HTR-8/SVneo (cell line): ENCODE measurements around the gene HMGN2.

Experiments
- DNase-seq: peaks from one replicate; pipeline ENCODE4 v3.0.0; 2011; ENCODE audit warnings: low spot score, mixed read lengths; ENCODE audit not compliant: insufficient read length
- FAIRE-seq: peaks from 2 replicates; lab custom pipeline; 2011; peaks lifted over from hg19 to GRCh38; lab: Jason Lieb, UNC

Gene HMGN2

DNA sequence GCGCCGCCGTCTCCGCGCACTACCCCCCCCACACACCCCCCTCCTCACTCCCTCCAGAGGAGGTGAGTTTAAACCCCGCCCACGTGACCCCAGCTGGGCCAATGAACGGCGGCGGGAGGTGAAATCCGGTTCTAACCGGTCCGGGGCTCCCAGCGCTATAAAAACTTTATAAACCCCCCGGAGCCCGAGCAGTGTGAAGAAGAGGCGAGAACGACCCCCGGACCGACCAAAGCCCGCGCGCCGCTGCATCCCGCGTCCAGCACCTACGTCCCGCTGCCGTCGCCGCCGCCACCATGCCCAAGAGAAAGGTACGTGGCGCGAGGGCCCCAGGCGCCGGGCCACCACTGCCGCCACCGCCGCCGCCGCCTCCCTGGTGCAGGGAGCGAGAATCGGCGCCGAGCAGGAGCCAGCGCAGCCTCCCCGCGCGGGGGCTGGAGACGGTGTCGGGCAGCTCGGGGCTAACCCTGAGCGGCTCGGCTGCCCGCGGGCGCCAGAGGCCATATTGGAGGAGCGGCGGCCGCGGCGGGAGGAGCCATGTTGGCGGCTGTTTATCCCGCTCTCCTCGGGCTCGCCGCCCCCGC is at the start of gene HMGN2:
Gene HMGN2, plus strand, starts transcription at position 121 of the 581 bp plus-strand sequence. Its CDS starts 173 bp downstream, at position 294.
- no peak for FAIRE-seq

DNA sequence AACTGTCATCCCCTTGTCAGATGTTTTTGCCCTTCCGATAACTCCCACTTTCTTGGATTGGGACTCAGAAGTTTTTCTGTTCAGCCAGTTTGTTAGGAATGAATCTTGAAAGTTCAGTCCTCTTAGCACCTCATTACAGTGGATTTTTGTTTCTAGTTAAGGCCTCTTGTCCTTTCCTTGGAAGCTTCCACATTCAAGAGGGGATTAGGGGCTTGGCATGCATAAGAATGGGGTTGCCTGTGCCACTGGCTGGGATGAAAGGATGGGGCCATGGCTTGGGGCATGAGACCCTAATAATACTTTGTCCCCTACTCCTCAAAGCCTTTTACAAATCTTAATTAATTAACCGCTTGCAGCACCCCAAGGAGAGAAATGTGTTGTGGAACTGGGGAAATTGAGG is 42.5 kb upstream of the HMGN2 start:
- DNase-seq (no peak), FAIRE-seq (no peak)

More for the DNA sequence above, at the start of gene HMGN2:
- peak; percentile 80 for DNase-seq

DNA sequence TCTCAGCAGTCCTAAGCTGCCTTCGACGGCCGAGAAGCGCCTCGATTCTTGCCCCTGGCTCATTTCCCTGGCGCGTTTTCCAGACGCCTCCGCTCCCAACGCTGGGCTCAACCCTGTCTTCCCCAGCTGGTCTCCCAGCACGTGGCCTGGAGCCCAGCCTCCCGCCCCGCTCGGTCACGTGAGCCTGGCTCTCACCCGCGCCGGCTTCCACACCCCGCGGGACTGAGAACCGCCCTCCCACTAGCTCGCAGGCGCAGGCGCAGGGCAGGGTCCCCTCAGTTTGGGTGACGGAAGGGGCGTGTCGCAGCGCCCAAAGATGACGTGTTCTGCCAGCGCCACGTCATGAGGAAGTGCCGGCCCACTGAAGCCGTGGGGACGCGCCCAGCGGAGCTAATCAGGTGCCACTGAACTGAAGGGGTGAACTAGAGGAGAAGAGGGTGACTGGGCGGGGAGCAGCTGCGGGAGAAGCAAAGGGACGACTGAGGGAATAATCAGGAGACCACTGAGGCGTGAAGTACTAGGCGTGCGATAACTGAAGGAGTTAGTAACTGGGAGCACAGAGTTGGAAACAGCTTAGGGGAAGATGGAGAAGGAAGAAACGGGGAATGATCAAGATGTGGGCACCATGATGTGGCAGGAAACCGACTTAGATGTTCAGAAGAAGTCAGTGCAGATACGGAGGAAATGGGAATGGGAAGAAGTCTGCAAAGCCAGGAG is 40.1 kb upstream of the HMGN2 start, which contains the start of gene DHDDS:
Gene DHDDS, plus strand, starts transcription at position 343 of the 717 bp plus-strand sequence. CDS start 625 bp downstream, outside the sequence.
- DNase-seq (peak; percentile 94), FAIRE-seq (peak; percentile 95)

- FAIRE-seq (no peak), DNase-seq (no peak)
Measured at GRCh38 chr1:26432793-26433192, 39.4 kb upstream of the HMGN2 start.

DNA sequence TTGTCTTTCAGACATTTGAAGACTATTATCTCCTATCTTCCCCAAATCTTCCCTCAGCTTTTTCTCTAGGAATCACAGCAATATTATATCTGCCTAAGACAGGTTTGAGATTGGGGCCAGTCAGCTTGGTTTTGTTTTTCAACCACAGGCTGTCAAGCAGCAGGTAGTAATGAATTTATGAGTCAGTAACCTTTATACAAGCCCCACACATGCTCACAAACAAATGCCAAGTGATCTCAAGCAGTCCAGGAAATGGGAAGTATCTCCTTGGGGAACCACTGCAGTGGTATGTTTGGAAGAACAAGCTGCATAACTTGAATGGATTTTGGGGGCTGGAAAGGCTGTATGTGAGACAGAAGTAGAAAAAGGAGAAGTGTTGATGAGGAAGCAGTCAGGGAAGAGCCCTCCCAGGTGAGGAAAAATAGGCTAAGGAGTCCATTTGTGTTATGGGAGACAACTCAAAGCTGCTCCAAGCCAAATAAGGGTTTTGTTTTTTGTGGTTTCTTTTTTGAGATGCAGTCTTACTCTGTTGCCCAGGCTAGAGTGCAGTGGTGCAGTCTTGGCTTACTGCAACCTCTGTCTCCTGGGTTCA is 38.0 kb upstream of the HMGN2 start:
- FAIRE-seq (no peak), DNase-seq (no peak)

- no peak for FAIRE-seq
- no peak for DNase-seq
Measured at GRCh38 chr1:26438041-26438440, 34.2 kb upstream of the HMGN2 start.

- DNase-seq (no peak), FAIRE-seq (no peak)
Measured at GRCh38 chr1:26440259-26440658, 32.0 kb upstream of the HMGN2 start.

DNA sequence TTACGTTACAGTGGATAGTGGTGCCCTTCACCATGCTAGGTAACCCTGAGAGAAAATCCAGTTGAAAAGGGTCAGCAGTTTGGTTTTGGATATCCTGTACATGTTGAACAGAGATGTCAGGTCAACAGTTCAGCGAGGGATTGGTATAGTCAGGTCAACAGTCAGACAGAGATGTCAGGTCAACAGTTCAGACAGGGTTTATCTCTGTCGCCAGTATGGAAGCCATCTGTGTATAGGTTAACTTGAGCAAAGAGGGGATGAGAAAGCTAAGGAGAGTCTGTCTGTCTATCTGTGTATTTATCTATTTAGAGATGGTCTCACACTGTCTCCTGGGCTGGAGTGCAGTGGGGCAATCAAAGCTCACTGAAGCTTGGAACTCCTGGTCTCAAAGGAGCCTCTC is 22.4 kb upstream of the HMGN2 start:
- no peak for DNase-seq
- no peak for FAIRE-seq

DNA sequence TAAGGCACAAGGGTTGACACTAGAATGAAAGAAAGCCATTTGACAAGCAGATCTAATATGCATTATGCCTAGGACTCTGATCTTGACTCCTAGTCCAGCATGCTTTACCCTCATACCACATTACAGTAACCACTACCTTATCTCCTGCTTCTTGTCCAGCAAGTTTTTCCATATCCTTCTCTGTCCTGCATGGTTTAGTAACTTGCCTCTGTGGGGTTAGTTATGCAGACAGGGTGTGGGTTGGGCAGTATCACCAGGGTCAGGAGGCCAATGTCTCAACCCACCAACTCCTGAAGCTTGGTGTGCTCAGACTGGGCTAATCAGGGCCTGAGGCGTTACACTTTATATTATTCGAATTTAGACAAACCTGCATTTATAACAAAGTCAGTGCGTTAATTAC is 21.3 kb upstream of the HMGN2 start:
- DNase-seq: no peak
- no peak for FAIRE-seq

- no peak for DNase-seq
- FAIRE-seq: no peak
Measured at GRCh38 chr1:26452459-26453183, 19.6 kb upstream of the HMGN2 start.

DNA sequence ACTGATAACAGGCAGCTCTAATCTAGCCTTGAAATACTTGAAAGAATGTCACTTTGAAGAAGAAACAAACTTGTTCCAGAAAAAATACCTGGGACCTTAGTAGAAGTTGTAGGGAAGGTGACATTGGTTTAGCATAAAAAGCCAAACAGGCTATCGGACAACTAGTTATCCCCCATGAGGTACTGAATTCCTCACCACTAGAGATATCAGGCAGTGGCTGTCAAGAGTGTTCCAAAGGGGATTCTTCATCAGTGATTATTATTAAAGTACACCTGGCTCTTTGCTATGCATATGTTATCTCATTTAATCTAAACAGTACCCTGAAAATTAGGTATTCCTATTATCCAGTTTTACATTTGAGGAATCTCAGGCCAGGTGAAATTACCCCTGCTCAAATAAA is 13.1 kb upstream of the HMGN2 start:
- no peak for FAIRE-seq
- DNase-seq: no peak

- DNase-seq (no peak), FAIRE-seq (no peak)
Measured at GRCh38 chr1:26459573-26460031, 12.6 kb upstream of the HMGN2 start.

- no peak for FAIRE-seq
- no peak for DNase-seq
Measured at GRCh38 chr1:26468911-26469310, 3.3 kb upstream of the HMGN2 start.

DNA sequence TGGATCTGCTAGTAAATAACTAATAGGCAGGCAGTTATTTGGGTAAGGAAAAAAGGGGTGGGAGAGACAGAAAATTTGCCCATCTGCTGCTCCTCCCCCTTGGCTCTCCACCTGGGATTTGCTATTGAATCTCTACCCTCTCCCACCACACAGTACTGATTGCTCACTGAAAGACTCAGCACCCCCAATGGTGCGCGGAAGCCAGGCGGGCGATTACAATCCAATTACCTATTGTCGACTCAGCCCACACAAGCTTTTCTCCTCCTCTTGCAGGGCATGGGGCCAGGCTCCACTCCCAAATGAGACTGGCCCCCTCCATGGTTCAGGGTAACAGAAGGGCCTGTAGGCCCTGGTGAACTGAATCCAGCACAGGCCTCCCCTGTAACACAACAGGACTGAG is 2.7 kb upstream of the HMGN2 start:
- no peak for FAIRE-seq
- no peak for DNase-seq

- FAIRE-seq (no peak), DNase-seq (no peak)
Measured at GRCh38 chr1:26470878-26471497, 1.3 kb upstream of the HMGN2 start.

GRCh38 chr1:26471498-26472319 is 531 bp upstream of the HMGN2 start:
- DNase-seq: peak; percentile 45
- FAIRE-seq: no peak

GRCh38 chr1:26472901-26473845 is 933 bp downstream of the HMGN2 start:
- peak; percentile 92 for FAIRE-seq
- peak; percentile 80 for DNase-seq

- FAIRE-seq: no peak
Measured at GRCh38 chr1:26474818-26475217, 2.6 kb downstream of the HMGN2 start.

More at GRCh38 chr1:26474818-26475217, 2.6 kb downstream of the HMGN2 start:
- no peak for DNase-seq
